Liver (tissue), 3 donors: ENCODE results near the gene ACVR1.

ENCODE experiments used
- ATF3 ChIP-seq: IDR thresholded peaks from 2 replicates; pipeline ENCODE4 v1.6.1; 2016; ENCODE audit warnings: antibody characterized with exemption
- CTCF ChIP-seq: fragments of 150-350 bp; IDR thresholded peaks from 2 replicates; pipeline ENCODE4 v1.5.1; 2017; ENCODE audit warnings: improper control_type of control experiment, low read depth, low read length; ENCODE audit not compliant: missing input control
- EGR1 ChIP-seq, 2 donors: IDR thresholded peaks; 2 replicates each; pipeline ENCODE4 v1.6.1; 2016 to 2018; ENCODE audit warnings: antibody characterized with exemption in 2 of 2, low read depth in 2 of 2
- GABPA ChIP-seq, 2 donors: IDR thresholded peaks in 1 of 2; conservative IDR thresholded peaks in 1 of 2; 2 replicates each; pipeline ENCODE4 v1.6.1; 2016; ENCODE audit warnings: antibody characterized with exemption in 2 of 2, mild to moderate bottlenecking in 1 of 2, moderate library complexity in 1 of 2
- JUND ChIP-seq, 2 donors: IDR thresholded peaks; 2 replicates each; pipeline ENCODE4 v1.6.1; 2016; ENCODE audit warnings: antibody characterized with exemption in 2 of 2
- MAX ChIP-seq: IDR thresholded peaks from 2 replicates; pipeline ENCODE4 v1.6.1; 2016; ENCODE audit warnings: antibody characterized with exemption
- RAD21 ChIP-seq, 2 donors: IDR thresholded peaks; 2 replicates each; pipeline ENCODE4 v1.6.1; 2016; ENCODE audit warnings: antibody characterized with exemption in 2 of 2, mild to moderate bottlenecking in 2 of 2
- REST ChIP-seq: IDR thresholded peaks from 2 replicates; pipeline ENCODE4 v1.6.1; 2016; ENCODE audit warnings: antibody characterized with exemption, mild to moderate bottlenecking
- SP1 ChIP-seq: IDR thresholded peaks from 2 replicates; pipeline ENCODE4 v1.6.1; 2018; ENCODE audit warnings: antibody characterized with exemption, mild to moderate bottlenecking
- ZBTB33 ChIP-seq: IDR thresholded peaks from 2 replicates; pipeline ENCODE4 v1.6.1; 2016; ENCODE audit warnings: antibody characterized with exemption
- donor health status: healthy.
- donor health status: healthy.

GRCh38 chr2:157732596-157732995 is 143.5 kb downstream of the ACVR1 start:
- TF ChIP-seq ZBTB33 (no peak), REST (no peak), RAD21 (IDR thresholded peaks at IDR 0.05) (no peak), CTCF (no peak), JUND (IDR thresholded peaks at IDR 0.05) (no peak), GABPA (IDR thresholded peaks at IDR 0.05 in 1 of 2, conservative IDR thresholded peaks at IDR 0.05 in 1 of 2) (no peak), SP1 (no peak), EGR1 (IDR thresholded peaks at IDR 0.05; ENCODE audit: low read depth in 2 of 2) (no peak), ATF3 (no peak), MAX (no peak)
